Left lung (tissue), 10 donors: ENCODE data around the gene PTPRM. TPM values are rescaled to one million over a fixed set of nuclear protein-coding genes. Genes with fewer than 3 reads are reported as not detected.

Experiments
- ATAC-seq: fragments of 200-7000 bp; cut with Tn5 transposase; one replicate; pipeline ENCODE4 v1.9.1; 2020; ENCODE audit warnings: moderate library complexity
- DNase-seq, 4 donors: peaks; one replicate each; pipeline ENCODE4 v3.0.0-alpha.2; 2013 to 2020
- H3K27ac ChIP-seq, 2 donors: fragments of 200-600 bp; sonication (generic) in 1 of 2; one replicate each; pipeline versions ENCODE4 v1.5.0 to v1.8.0; 2020 to 2021
- H3K27me3 ChIP-seq, 2 donors: fragments of 200-600 bp; sonication (generic) in 1 of 2; one replicate each; pipeline versions ENCODE4 v1.5.0 to v1.8.0; 2020 to 2021
- H3K36me3 ChIP-seq, 2 donors: fragments of 200-600 bp; sonication (generic) in 1 of 2; one replicate each; pipeline versions ENCODE4 v1.5.0 to v1.8.0; 2020 to 2021
- H3K4me1 ChIP-seq, 2 donors: fragments of 200-600 bp; one replicate each; pipeline ENCODE4 v1.8.0; 2021
- H3K4me3 ChIP-seq, 2 donors: fragments of 200-600 bp; sonication (generic) in 1 of 2; one replicate each; pipeline versions ENCODE4 v1.5.0 to v1.8.0; 2020 to 2021; ENCODE audit warnings: mild to moderate bottlenecking in 1 of 2
- H3K9me3 ChIP-seq, 2 donors: fragments of 200-600 bp; sonication (generic) in 1 of 2; one replicate each; pipeline versions ENCODE4 v1.5.0 to v1.8.0; 2020 to 2021
- intact Hi-C, 2 donors: fragments of 100-400 bp; cut with DNase I; formaldehyde crosslinking; loops; one replicate each; pipeline versions ENCODE4 v1.11.2 to v1.14.2; 2022
- polyA plus RNA-seq, 6 donors: library from polyadenylated mRNA; unstranded; fragments of 120-200 nt; gene quantifications; one replicate each; pipeline ENCODE4 v1.2.1, GENCODE V29; 2013; ENCODE audit not compliant: insufficient read length in 6 of 6
- total RNA-seq, 2 donors: library from RNA; stranded (reverse); fragmentation: NEBNext Ultra II Directional; extraction: Animal tissue kit (Norgen Biotek cat#: 25700); gene quantifications; one replicate each; pipeline ENCODE4 v1.2.1, GENCODE V29; 2021
- TF ChIP-seq, protein P1 (sequence below), 2 donors: fragments of 200-600 bp; sonication (generic) in 1 of 2; IDR thresholded peaks; one replicate each; pipeline versions ENCODE4 v1.5.0 to v1.8.0; 2021; ENCODE audit warnings: antibody characterized with exemption in 2 of 2
- donor health status: DM: no; HTN: yes; CAD: no.
- donor health status: DM: no; HTN: no; CAD: no.

PTPRM gene
- total and polyA plus RNA-seq, 8 donors = 76.4 to 99.6 (median 90.1) TPM

DNA sequence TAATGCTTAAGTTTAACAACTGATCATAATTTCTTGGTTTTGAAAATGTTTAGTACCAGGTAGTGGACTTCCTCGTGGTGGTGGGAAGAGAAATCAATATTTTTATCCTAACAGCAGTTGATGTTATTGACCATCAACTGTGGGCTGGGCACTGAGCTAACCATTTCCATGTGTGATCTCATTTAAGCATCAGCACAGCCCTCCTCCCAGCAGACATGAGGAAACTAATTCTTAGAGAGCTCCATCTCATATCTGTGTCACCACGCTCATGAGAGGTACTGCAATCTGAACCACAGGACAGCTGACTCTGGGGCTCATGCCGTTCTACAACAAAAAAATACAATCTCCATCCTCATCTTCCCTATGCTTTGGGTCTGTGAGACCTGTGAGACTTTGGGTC, 709.3 kb downstream of the PTPRM start:
- Histone ChIP-seq H3K4me3 (no peak overlapping the region), H3K27me3 (no peaks in the 10 kb centered on the region), H3K9me3 (no peaks in the 10 kb centered on the region), H3K27ac (no peak overlapping the region), H3K36me3 (no peaks in the 10 kb centered on the region), H3K4me1 (no peaks in the 10 kb centered on the region)
- TF ChIP-seq, protein P1, sequence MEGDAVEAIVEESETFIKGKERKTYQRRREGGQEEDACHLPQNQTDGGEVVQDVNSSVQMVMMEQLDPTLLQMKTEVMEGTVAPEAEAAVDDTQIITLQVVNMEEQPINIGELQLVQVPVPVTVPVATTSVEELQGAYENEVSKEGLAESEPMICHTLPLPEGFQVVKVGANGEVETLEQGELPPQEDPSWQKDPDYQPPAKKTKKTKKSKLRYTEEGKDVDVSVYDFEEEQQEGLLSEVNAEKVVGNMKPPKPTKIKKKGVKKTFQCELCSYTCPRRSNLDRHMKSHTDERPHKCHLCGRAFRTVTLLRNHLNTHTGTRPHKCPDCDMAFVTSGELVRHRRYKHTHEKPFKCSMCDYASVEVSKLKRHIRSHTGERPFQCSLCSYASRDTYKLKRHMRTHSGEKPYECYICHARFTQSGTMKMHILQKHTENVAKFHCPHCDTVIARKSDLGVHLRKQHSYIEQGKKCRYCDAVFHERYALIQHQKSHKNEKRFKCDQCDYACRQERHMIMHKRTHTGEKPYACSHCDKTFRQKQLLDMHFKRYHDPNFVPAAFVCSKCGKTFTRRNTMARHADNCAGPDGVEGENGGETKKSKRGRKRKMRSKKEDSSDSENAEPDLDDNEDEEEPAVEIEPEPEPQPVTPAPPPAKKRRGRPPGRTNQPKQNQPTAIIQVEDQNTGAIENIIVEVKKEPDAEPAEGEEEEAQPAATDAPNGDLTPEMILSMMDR (IDR thresholded peaks at IDR 0.05) = no peak
- DNase-seq = no peak
- intact Hi-C loops = no loop called here
- no peak for ATAC-seq

DNA sequence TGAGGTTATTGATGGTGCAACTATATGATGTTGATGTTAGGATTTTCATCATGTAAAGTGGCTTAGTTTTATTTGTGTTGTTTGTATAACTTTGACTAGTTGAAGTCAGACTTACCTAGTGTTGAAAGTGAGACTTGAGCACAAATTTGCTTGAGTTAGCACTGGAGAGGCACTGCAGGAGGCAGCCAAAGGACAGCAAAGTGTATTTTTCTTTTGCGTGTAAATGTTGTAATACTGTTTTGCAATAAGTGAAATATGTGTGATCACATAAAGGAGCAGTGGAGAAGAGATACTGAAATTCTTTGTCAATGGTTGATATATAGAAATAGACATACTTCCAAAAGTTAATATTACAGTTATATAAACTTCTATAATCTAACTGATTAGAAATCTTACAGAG, 710.2 kb downstream of the PTPRM start:
- TF ChIP-seq, protein P1 (IDR thresholded peaks at IDR 0.05) = no peak
- no peaks in the 10 kb centered on the region for H3K4me1 ChIP-seq
- DNase-seq = peak in 1 of 4 donors; percentile 41
- no peak overlapping the region for H3K4me3 ChIP-seq
- no peaks in the 10 kb centered on the region for H3K36me3 ChIP-seq
- intact Hi-C loops = no loop called here
- no peaks in the 10 kb centered on the region for H3K9me3 ChIP-seq
- no peak for ATAC-seq
- H3K27ac ChIP-seq = no peak overlapping the region
- no peaks in the 10 kb centered on the region for H3K27me3 ChIP-seq

DNA sequence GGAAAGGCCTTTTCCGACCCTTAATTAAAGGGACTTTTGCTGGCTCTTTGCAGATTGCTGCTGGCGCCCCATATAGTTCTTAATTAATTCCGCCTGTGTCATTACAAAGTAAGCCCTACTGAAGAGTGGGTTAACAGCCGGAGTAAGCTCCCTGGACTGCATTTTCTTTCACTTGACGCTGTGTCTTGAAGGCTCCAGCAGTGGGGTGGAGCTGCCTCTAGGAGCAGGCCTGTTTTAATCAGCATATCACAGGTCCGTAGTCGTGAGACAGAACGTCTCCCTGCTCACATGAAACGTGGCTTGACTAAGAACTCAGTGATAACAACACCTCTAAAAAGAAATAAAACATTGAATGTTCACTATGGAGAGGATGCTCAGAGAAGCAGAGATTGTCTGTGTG, 712.2 kb downstream of the PTPRM start:
- Histone ChIP-seq H3K9me3 (no peaks in the 10 kb centered on the region), H3K36me3 (no peaks in the 10 kb centered on the region), H3K4me1 (no peaks in the 10 kb centered on the region), H3K4me3 (no peak overlapping the region), H3K27me3 (no peaks in the 10 kb centered on the region), H3K27ac (no peak overlapping the region)
- intact Hi-C loops = no loop called here
- ATAC-seq = no peak
- TF ChIP-seq, protein P1 (IDR thresholded peaks at IDR 0.05) = no peak
- DNase-seq = no peak

DNA sequence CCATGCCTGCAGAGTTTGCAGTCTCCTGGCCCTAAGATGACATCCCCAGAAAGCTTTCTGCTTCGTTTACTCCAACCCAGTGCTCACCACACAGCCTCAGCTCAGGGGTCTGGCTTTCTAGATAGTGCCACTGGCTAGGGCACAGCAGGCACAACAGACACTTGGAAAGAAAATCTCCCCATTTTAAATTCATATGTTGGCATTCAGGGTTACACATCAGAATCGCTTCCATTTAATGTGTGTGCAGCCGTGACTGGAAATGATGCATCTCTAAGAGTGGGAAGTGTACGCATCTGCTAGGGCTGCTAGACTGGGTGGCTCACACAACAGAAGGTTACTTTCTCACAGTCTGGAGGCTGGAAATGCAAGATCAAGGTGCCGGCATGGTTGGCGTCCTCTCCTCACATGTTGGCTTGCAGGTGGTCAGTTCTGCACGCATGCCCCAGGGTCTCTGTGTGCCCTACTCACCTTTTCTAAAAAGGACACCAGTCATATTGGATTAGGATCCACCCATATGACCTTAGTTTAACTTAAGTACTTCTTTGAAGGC, 712.7 kb downstream of the PTPRM start:
- Histone ChIP-seq H3K9me3 (no peaks in the 10 kb centered on the region), H3K4me3 (no peak overlapping the region), H3K36me3 (no peaks in the 10 kb centered on the region), H3K4me1 (no peaks in the 10 kb centered on the region), H3K27ac (no peak overlapping the region), H3K27me3 (no peaks in the 10 kb centered on the region)
- no peak for DNase-seq
- TF ChIP-seq, protein P1 (IDR thresholded peaks at IDR 0.05) = no peak
- intact Hi-C loops = no loop called here
- ATAC-seq = no peak

DNA sequence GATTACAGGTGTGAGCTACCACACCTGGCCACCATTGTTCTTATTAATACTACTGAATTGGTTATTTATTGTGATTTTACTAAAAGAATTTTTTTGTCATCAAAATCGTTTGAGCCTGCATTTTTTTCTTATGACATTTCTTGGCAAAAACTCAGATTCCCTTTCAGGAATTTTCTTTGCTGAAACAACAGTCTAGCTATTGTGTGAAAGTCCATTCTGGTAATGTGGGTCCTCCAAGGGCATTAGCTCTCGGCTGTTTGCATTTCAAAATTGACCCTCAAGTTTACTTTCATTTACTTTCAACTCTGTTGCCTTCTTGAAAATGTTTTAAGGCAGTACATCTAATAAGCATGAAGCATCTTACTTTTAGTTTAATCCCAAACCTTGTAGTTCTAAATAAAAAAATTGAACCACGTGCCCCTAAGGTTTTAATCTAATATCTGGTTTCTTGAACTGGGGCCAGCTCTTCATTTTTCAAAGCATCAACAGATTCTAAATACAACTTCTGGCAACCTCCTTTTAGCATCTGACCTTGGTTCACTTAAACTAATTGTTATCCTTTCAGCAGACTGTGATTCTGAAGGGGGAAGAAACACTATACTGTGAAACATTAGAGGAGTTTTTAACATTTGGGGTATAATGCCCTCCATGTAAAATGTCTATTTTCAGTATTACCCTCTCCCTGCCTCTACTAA, 716.9 kb downstream of the PTPRM start:
- ATAC-seq (no peak), DNase-seq (no peak)
- no peak overlapping the region for H3K4me3 ChIP-seq
- no peaks in the 10 kb centered on the region for H3K9me3 ChIP-seq
- no peaks in the 10 kb centered on the region for H3K36me3 ChIP-seq
- H3K4me1 ChIP-seq = no peaks in the 10 kb centered on the region
- intact Hi-C loops = no loop called here
- H3K27ac ChIP-seq = no peak overlapping the region
- TF ChIP-seq, protein P1 (IDR thresholded peaks at IDR 0.05) = no peak
- no peaks in the 10 kb centered on the region for H3K27me3 ChIP-seq
